GM23338 (cell line): Measurements from ENCODE around the gene NFIB. TPM values are rescaled to one million over a fixed set of nuclear protein-coding genes. Genes with fewer than 3 reads are reported as not detected.

Experiments
- ATAC-seq: fragments of 200-7000 bp; cut with Tn5 transposase; 3 replicates; pipeline ENCODE4 v1.9.1; 2020
- DNase-seq: peaks from one replicate; pipeline ENCODE4 v3.0.0-alpha.2; 2015; ENCODE audit warnings: low spot score
- H2AFZ ChIP-seq: fragments of 200-600 bp; sonication (generic); 2 replicates; pipeline ENCODE4 v1.8.0; 2016; ENCODE audit warnings: antibody characterized with exemption, mild to moderate bottlenecking, moderate library complexity
- H3F3A ChIP-seq: fragments of 200-600 bp; sonication (generic); replicated peaks from 2 replicates; pipeline ENCODE4 v1.8.0; 2017; ENCODE audit warnings: antibody characterized with exemption, mixed run types, low read depth
- H3K27ac ChIP-seq: fragments of 200-600 bp; sonication (generic); 2 replicates; pipeline ENCODE4 v1.6.1; 2016; ENCODE audit warnings: low read depth
- H3K27me3 ChIP-seq: fragments of 200-600 bp; sonication (generic); 2 replicates; pipeline ENCODE4 v1.8.0; 2016; ENCODE audit warnings: mild to moderate bottlenecking, mixed run types, moderate library complexity; ENCODE audit not compliant: insufficient read depth
- H3K36me3 ChIP-seq: fragments of 200-600 bp; sonication (generic); 2 replicates; pipeline ENCODE4 v1.8.0; 2016; ENCODE audit warnings: mild to moderate bottlenecking; ENCODE audit not compliant: insufficient read depth
- H3K4me1 ChIP-seq: fragments of 200-600 bp; sonication (generic); 2 replicates; pipeline ENCODE4 v1.8.0; 2016; ENCODE audit warnings: mild to moderate bottlenecking, moderate library complexity; ENCODE audit not compliant: insufficient read depth
- H3K4me2 ChIP-seq: fragments of 200-600 bp; sonication (generic); 2 replicates; pipeline ENCODE4 v1.7.1; 2017; ENCODE audit warnings: mixed run types
- H3K4me3 ChIP-seq: fragments of 200-600 bp; sonication (generic); 2 replicates; pipeline ENCODE4 v1.6.1; 2016; ENCODE audit warnings: mixed run types
- H3K79me2 ChIP-seq: fragments of 200-600 bp; sonication (generic); replicated peaks from 2 replicates; pipeline ENCODE4 v1.8.0; 2017; ENCODE audit warnings: mild to moderate bottlenecking; ENCODE audit not compliant: insufficient read depth
- H3K9me2 ChIP-seq: fragments of 200-600 bp; sonication (generic); 2 replicates; pipeline ENCODE4 v1.8.0; 2017; ENCODE audit not compliant: insufficient read depth
- H4K20me1 ChIP-seq: fragments of 200-600 bp; sonication (generic); replicated peaks from 2 replicates; pipeline ENCODE4 v1.8.0; 2017; ENCODE audit warnings: mild to moderate bottlenecking; ENCODE audit not compliant: insufficient read depth
- H3K27ac Mint-ChIP-seq: 2 replicates; pipeline ENCODE4 v1.8.0; 2020; ENCODE audit warnings: inconsistent platforms, mild to moderate bottlenecking, moderate library complexity, mixed read lengths
- H3K27me3 Mint-ChIP-seq: 3 replicates; pipeline ENCODE4 v1.8.0; 2022; ENCODE audit warnings: low read depth, mild to moderate bottlenecking, moderate library complexity, mixed read lengths, inconsistent platforms; ENCODE audit not compliant: insufficient read depth, poor library complexity
- H3K36me3 Mint-ChIP-seq: 3 replicates; pipeline ENCODE4 v1.8.0; 2021; ENCODE audit warnings: low read depth, mild to moderate bottlenecking, inconsistent platforms, moderate library complexity, mixed read lengths
- H3K4me1 Mint-ChIP-seq: 3 replicates; pipeline ENCODE4 v1.8.0; 2020; ENCODE audit warnings: mild to moderate bottlenecking, inconsistent platforms, mixed read lengths
- H3K4me3 Mint-ChIP-seq: 3 replicates; pipeline ENCODE4 v1.8.0; 2021; ENCODE audit warnings: moderate library complexity, mild to moderate bottlenecking, inconsistent platforms, mixed read lengths
- H3K9me3 Mint-ChIP-seq: 3 replicates; pipeline ENCODE4 v1.8.0; 2020; ENCODE audit warnings: moderate library complexity, mild to moderate bottlenecking, inconsistent platforms, mixed read lengths
- CREB1 ChIP-seq: fragments of 250-450 bp; sonication (Bioruptor Pico); IDR thresholded peaks from 2 replicates; pipeline ENCODE4 v1.5.0; 2020; ENCODE audit warnings: low read depth, mild to moderate bottlenecking, moderate library complexity
- CTCF ChIP-seq, 2 experiments: fragments of 200-600 bp in 1 of 2; sonication (generic) in 1 of 2; conservative IDR thresholded peaks; 2 replicates each; pipeline versions ENCODE4 v1.5.1 to v1.6.1; 2016 to 2017; ENCODE audit warnings: antibody characterized with exemption in 2 of 2, low read depth in 2 of 2, mild to moderate bottlenecking in 2 of 2, moderate library complexity in 1 of 2
- ETS1 ChIP-seq: IDR thresholded peaks from 2 replicates; pipeline ENCODE4 v1.6.1; 2016; ENCODE audit warnings: antibody characterized with exemption
- EZH2 ChIP-seq: fragments of 200-600 bp; sonication (generic); IDR thresholded peaks from one replicate; pipeline ENCODE4 v1.8.0; 2017; ENCODE audit warnings: antibody characterized with exemption, mild to moderate bottlenecking, low read depth; ENCODE audit not compliant: unreplicated experiment
- EZH2phosphoT487 ChIP-seq: fragments of 200-600 bp; sonication (generic); IDR thresholded peaks from one replicate; pipeline ENCODE4 v1.8.1; 2018; ENCODE audit warnings: antibody characterized with exemption; ENCODE audit not compliant: unreplicated experiment
- JUNB ChIP-seq: IDR thresholded peaks from one replicate; pipeline ENCODE4 v1.6.1; 2016; ENCODE audit warnings: antibody characterized with exemption; ENCODE audit not compliant: unreplicated experiment
- NANOG ChIP-seq: IDR thresholded peaks from 2 replicates; pipeline ENCODE4 v1.6.1; 2016; ENCODE audit warnings: antibody characterized with exemption, borderline replicate concordance
- POLR2AphosphoS5 ChIP-seq: IDR thresholded peaks from 2 replicates; pipeline ENCODE4 v1.6.1; 2016; ENCODE audit warnings: antibody characterized with exemption, low read depth
- REST ChIP-seq: IDR thresholded peaks from one replicate; pipeline ENCODE4 v1.6.1; 2018; ENCODE audit warnings: antibody characterized with exemption; ENCODE audit not compliant: unreplicated experiment
- STAT1 ChIP-seq: IDR thresholded peaks from one replicate; pipeline ENCODE4 v1.6.1; 2016; ENCODE audit warnings: antibody characterized with exemption; ENCODE audit not compliant: unreplicated experiment
- ZNF114 ChIP-seq: fragments of 250-450 bp; sonication (Bioruptor Pico); IDR thresholded peaks from 2 replicates; pipeline ENCODE4 v1.5.0; 2020; ENCODE audit warnings: mild to moderate bottlenecking, moderate library complexity
- ZNF331 ChIP-seq: fragments of 250-450 bp; sonication (Bioruptor Pico); IDR thresholded peaks from 2 replicates; pipeline ENCODE4 v1.5.0; 2020; ENCODE audit warnings: low read depth, mild to moderate bottlenecking, moderate library complexity
- ZNF462 ChIP-seq: fragments of 250-450 bp; sonication (Bioruptor Pico); IDR thresholded peaks from 2 replicates; pipeline ENCODE4 v1.5.0; 2020; ENCODE audit warnings: mild to moderate bottlenecking, moderate library complexity
- polyA plus RNA-seq: library from polyadenylated mRNA; unstranded; fragments of >200 nt; fragmentation: Nextera tagmentation; extraction: Ambion mirVana; gene quantifications from 2 replicates; pipeline ENCODE4 v1.2.1, GENCODE V29; 2016
- total RNA-seq: library from RNA; depleted of rRNA; stranded (reverse); fragments of >200 nt; shearing (Covaris generic); gene quantifications from 2 replicates; pipeline ENCODE4 v1.2.3, GENCODE V29; 2014

NFIB gene
- total and polyA plus RNA-seq, 2 experiments from 2014 or later: 3.9 to 4.7 TPM

GRCh38 chr9:14281876-14282275, 32.1 kb downstream of the NFIB start:
- ATAC-seq (no peak), DNase-seq (no peak)
- Histone ChIP-seq H3K4me2 (no peak overlapping the region), H3K27ac (no peak overlapping the region), H3K79me2 (no peaks in the 10 kb centered on the region), H3K4me3 (no peak overlapping the region), H4K20me1 (no peaks in the 10 kb centered on the region), H3F3A (no peaks in the 10 kb centered on the region), H2AFZ (no peak overlapping the region), H3K36me3 (no peaks in the 10 kb centered on the region), H3K4me1 (peaks cover 5% of the 10 kb centered on the region), H3K27me3 (no peaks in the 10 kb centered on the region), H3K9me2 (no peaks in the 10 kb centered on the region)
- Mint-ChIP-seq H3K27ac (no peak overlapping the region), H3K4me1 (peaks cover 17% of the 10 kb centered on the region; the same call in 2 of the 3 replicates), H3K9me3 (no peaks in the 10 kb centered on the region), H3K4me3 (no peak overlapping the region), H3K27me3 (no peaks in the 10 kb centered on the region), H3K36me3 (no peaks in the 10 kb centered on the region)
- TF ChIP-seq ZNF331 (CRISPR knock-in tag) (no peak), ZNF114 (CRISPR knock-in tag) (no peak), NANOG (no peak), POLR2AphosphoS5 (no peak), STAT1 (no peak), REST (no peak), JUNB (no peak), EZH2 (no peak), ZNF462 (CRISPR knock-in tag) (no peak), CTCF (conservative IDR thresholded peaks at IDR 0.05; ENCODE audit: low read depth in 2 of 2) (no peak), CREB1 (no peak), EZH2phosphoT487 (no peak), ETS1 (no peak)
